Adrenal gland (tissue), 12 donors: ENCODE results near the gene GALNT1. TPM values are rescaled to one million over a fixed set of nuclear protein-coding genes. Genes with fewer than 3 reads are reported as not detected.

Experiments used
- DNase-seq, 7 donors: peaks; one replicate each; pipeline ENCODE4 v3.0.0-alpha.2; 2019 to 2020
- H3K27ac ChIP-seq, 5 donors: fragments of 200-600 bp; sonication (generic) in 4 of 5; 1 replicate in 3 of 5; 2 replicates in 2 of 5; pipeline versions ENCODE4 v1.5.1 to v1.8.0; 2016 to 2020; ENCODE audit warnings: mild to moderate bottlenecking in 1 of 5
- H3K27me3 ChIP-seq: fragments of 200-600 bp; 2 replicates; pipeline ENCODE4 v1.8.0; 2021
- H3K36me3 ChIP-seq, 2 donors: fragments of 200-600 bp; replicated peaks in 1 of 2; 1 replicate in 1 of 2; 2 replicates in 1 of 2; pipeline versions ENCODE4 v1.5.1 to v1.8.0; 2018 to 2022
- H3K4me1 ChIP-seq, 2 donors: fragments of 200-600 bp; replicated peaks in 1 of 2; 1 replicate in 1 of 2; 2 replicates in 1 of 2; pipeline versions ENCODE4 v1.5.1 to v1.8.0; 2018 to 2021
- H3K4me3 ChIP-seq, 4 donors: fragments of 200-600 bp; sonication (generic) in 3 of 4; one replicate each; pipeline ENCODE4 v1.5.1; 2016 to 2018
- H3K9me3 ChIP-seq, 3 donors: fragments of 200-600 bp; sonication (generic) in 1 of 3; replicated peaks in 1 of 3; 1 replicate in 2 of 3; 2 replicates in 1 of 3; pipeline versions ENCODE4 v1.5.1 to v1.8.0; 2016 to 2021
- POLR2A ChIP-seq, 2 donors: fragments of 450-650 bp; IDR thresholded peaks; one replicate each; pipeline ENCODE4 v1.6.1; 2017; ENCODE audit warnings: antibody characterized with exemption in 2 of 2, mild to moderate bottlenecking in 2 of 2, moderate library complexity in 1 of 2
- WGBS, 4 donors: extraction: QIAGEN DNeasy Blood & Tissue Kit in 2 of 4; methylation state at CpG; one replicate each; pipeline versions ENCODE4 v1.1.5 to v1.1.7; 2013 to 2017; 5-methylcytosine and 5-hydroxymethylcytosine counted together
- intact Hi-C, 2 donors: fragments of 100-400 bp; cut with DNase I; formaldehyde crosslinking; loops; one replicate each; pipeline versions ENCODE4 v1.14.1 to v1.15.0; 2022 to 2023
- polyA plus RNA-seq, 3 donors: library from polyadenylated mRNA; stranded (reverse); fragments of 200-250 nt in 2 of 3; fragments of 350-450 nt in 1 of 3; fragmentation: Illumina TruSeq in 1 of 3; extraction: RNeasy Lipid Tissue Mini Kit (QIAGEN cat#74804) in 1 of 3; gene quantifications; one replicate each; pipeline ENCODE4 v1.2.3, GENCODE V29; 2013 to 2014
- total RNA-seq, 9 donors: library from RNA; depleted of rRNA in 4 of 9; stranded (reverse); fragments of >200 nt in 4 of 9; fragments of 120-200 nt in 1 of 9; fragmentation: NEBNext Ultra II Directional in 1 of 9; extraction: Animal tissue kit (Norgen Biotek cat#: 25700) in 1 of 9; gene quantifications; one replicate each; pipeline versions ENCODE4 v1.1.0 to v1.2.4, GENCODE V29; 2013 to 2023
- TF ChIP-seq, protein P1 (sequence below), 6 experiments: fragments of 450-650 bp in 4 of 6; fragments of 200-600 bp in 2 of 6; sonication (generic) in 1 of 6; IDR thresholded peaks; 1 replicate in 5 of 6; 2 replicates in 1 of 6; pipeline versions ENCODE4 v1.5.1 to v1.8.0; 2016 to 2021; ENCODE audit warnings: antibody characterized with exemption in 6 of 6, mild to moderate bottlenecking in 2 of 6, moderate library complexity in 1 of 6
- donor health status: healthy with polysubstance abuse.
- donor health status: Bipolar disorder and iron deficiency.
- donor health status: DM: yes; HTN: yes; CAD: no.
- donor health status: DM: no; HTN: no; CAD: no.
- donor health status: DM: no; HTN: no; CAD: no.
- donor health status: DM: yes; HTN: yes; CAD: no.

Gene GALNT1
- total and polyA plus RNA-seq, 12 donors, result 9.7 to 130 (median 65.4) TPM

DNA sequence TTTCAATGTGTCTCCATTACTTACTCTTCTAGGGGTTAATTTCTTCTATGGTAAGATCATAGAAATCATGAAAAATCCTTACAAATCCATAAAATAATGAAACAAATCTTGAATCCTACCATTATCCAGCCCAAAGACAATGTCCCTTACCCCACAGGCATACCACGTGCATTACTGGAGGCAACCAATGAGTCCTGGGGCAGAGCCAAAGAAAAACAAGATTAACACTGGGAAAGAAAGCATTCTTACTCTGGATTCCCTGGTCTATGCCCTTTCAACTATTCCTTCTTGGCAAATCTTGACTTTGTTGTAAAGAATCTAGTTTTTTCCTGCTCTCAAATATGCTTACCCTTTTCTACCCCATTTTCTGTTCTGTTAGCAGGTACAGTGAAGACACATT lies 3.1 kb upstream of the GALNT1 start:
- Histone ChIP-seq H3K36me3 (no peaks in the 10 kb centered on the region), H3K4me3 (no peak overlapping the region), H3K27me3 (no peaks in the 10 kb centered on the region), H3K4me1 (peaks cover 16 to 24% of the 10 kb centered on the region in 2 donors), H3K27ac (no peak overlapping the region), H3K9me3 (no peaks in the 10 kb centered on the region)
- TF ChIP-seq, protein P1, sequence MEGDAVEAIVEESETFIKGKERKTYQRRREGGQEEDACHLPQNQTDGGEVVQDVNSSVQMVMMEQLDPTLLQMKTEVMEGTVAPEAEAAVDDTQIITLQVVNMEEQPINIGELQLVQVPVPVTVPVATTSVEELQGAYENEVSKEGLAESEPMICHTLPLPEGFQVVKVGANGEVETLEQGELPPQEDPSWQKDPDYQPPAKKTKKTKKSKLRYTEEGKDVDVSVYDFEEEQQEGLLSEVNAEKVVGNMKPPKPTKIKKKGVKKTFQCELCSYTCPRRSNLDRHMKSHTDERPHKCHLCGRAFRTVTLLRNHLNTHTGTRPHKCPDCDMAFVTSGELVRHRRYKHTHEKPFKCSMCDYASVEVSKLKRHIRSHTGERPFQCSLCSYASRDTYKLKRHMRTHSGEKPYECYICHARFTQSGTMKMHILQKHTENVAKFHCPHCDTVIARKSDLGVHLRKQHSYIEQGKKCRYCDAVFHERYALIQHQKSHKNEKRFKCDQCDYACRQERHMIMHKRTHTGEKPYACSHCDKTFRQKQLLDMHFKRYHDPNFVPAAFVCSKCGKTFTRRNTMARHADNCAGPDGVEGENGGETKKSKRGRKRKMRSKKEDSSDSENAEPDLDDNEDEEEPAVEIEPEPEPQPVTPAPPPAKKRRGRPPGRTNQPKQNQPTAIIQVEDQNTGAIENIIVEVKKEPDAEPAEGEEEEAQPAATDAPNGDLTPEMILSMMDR (IDR thresholded peaks at IDR 0.05), result no peak
- no peak for TF ChIP-seq POLR2A (IDR thresholded peaks at IDR 0.05)
- no peak for DNase-seq
- intact Hi-C loops, result loop anchor here in 1 of 2 donors (10.0 kb wide), 1 partner anchor 164 kb away; no protein-coding TSS in a partner anchor
- WGBS, 4 donors, result 47 to 63% (median 55%) methylated on average over 1 of the region's 1 CpG

- intact Hi-C loops, result loop anchor here in 1 of 2 donors (10.0 kb wide), 1 partner anchor 164 kb away; no protein-coding TSS in a partner anchor
- Histone ChIP-seq H3K9me3 (no peaks in the 10 kb centered on the region), H3K36me3 (no peaks in the 10 kb centered on the region), H3K4me3 (no peak overlapping the region), H3K27ac (no peak overlapping the region), H3K27me3 (no peaks in the 10 kb centered on the region), H3K4me1 (peaks cover 16 to 24% of the 10 kb centered on the region in 2 donors)
- WGBS, 4 donors, result 90 to 93% (median 92%) methylated on average over 4 of the region's 4 CpGs
- no peak for DNase-seq
- no peak for TF ChIP-seq POLR2A (IDR thresholded peaks at IDR 0.05)
- TF ChIP-seq, protein P1 (IDR thresholded peaks at IDR 0.05), result no peak
These were observed 2.6 kb upstream of the GALNT1 start for GRCh38 chr18:35578936-35579335.

DNA sequence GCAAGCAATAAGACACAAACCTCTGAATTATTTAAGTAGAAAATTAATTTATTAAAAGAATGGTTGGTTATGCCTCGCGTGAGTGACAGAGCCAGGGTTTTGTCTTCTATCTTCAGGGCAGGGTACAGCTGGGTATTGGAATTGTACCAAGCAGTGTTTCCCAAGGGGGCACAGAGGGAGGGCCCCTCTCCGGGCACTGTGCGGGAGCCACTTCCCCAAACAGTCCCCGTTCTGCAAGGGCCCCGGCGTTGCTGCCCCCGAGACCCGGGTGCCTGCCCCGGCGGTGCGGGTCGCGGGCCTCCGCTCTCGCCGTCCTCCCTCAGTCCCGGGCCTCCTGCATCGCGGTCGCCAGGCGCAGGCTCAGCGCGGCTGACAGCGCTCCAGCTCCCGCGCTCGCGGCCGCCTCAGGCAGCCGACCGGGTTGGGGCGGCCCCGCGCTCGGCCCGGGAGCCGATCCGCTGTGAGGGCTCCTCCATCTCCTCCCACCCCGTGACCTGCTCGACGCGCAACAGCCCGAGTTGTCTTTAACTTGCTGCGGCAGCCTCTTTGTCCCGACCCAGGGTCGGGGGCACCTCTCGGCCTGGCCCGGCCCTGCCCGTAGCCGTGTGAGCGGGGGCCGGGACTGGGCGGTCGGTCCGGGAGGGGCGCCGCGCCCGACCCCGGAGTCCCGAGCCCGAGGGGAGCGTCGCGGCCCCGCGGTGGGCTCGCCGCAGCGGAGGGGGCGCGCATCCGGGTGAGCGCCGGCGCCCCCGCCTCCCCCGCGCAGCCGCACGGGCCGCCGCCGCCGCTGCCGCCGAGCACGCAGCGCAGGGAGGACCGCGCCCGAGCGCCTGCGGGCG lies 620 bp upstream of the GALNT1 start:
- peaks cover 16 to 24% of the 10 kb centered on the region in 2 donors for H3K4me1 ChIP-seq
- H3K27ac ChIP-seq, result peak overlapping the region; percentile 53 to 95 (median 90)
- 0 to 1% (median 1%) methylated on average over 3 to 95 of the region's 96 CpGs for WGBS, 4 donors
- H3K4me3 ChIP-seq, result peak overlapping the region; percentile 34 to 93 (median 75)
- H3K9me3 ChIP-seq, result no peaks in the 10 kb centered on the region
- H3K27me3 ChIP-seq, result no peaks in the 10 kb centered on the region
- H3K36me3 ChIP-seq, result no peaks in the 10 kb centered on the region
- intact Hi-C loops, result no loop called here
- peak; percentile 2 to 58 for TF ChIP-seq POLR2A (IDR thresholded peaks at IDR 0.05)
- TF ChIP-seq, protein P1 (IDR thresholded peaks at IDR 0.05), result no peak
- peak; percentile 67 to 76 (median 71) for DNase-seq

DNA sequence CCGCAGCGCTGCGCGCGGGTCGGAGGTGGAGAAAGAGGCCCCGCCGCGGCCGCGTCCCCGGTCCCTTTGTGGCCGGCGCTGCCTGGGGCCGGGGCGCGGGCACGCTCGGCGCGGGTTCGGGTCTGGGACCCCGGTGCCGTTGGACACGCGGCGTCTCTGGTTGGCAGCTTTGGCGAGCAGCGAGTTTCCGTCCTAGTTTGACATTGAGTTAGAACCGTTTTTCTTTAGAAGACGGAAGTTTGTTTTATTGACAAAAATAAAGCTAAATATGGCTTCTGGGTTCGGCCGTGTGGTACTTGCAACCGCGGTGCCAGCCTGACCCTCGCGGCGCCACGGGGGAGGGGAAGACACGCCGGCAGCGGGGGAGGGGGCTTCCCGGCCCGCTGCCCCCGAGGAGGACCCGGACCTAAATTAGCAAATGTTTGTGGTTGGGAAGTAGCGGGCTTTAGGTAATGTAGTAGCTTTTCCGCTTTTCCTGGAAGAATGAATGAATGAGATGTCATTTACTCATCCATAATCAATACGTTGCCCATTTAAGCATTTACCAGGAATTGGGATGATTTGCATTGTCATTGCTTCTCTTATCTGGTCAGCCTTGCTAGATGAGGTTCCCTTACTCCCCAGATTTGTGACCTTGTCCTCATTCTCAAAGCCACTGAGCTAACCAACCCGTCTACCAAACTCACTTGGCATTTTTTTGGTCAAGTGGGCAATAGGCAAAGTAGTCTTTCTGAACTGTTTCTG lies 530 bp downstream of the GALNT1 start:
- Histone ChIP-seq H3K27me3 (no peaks in the 10 kb centered on the region), H3K4me1 (peaks cover 16 to 24% of the 10 kb centered on the region in 2 donors), H3K36me3 (no peaks in the 10 kb centered on the region), H3K9me3 (no peaks in the 10 kb centered on the region), H3K4me3 (peak overlapping the region in 3 of 4 donors; percentile 17 to 85 (median 34)), H3K27ac (peak overlapping the region in 4 of 5 donors; percentile 34 to 85 (median 72))
- TF ChIP-seq POLR2A (IDR thresholded peaks at IDR 0.05), result no peak
- TF ChIP-seq, protein P1 (IDR thresholded peaks at IDR 0.05), result no peak
- intact Hi-C loops, result no loop called here
- 1% methylated on average over 21 to 51 of the region's 51 CpGs for WGBS, 4 donors
- peak in 5 of 7 donors; percentile 17 to 37 (median 26) for DNase-seq
